ENCODE results near the gene BCL2A1. TPM values are rescaled to one million over a fixed set of nuclear protein-coding genes. Genes with fewer than 3 reads are reported as not detected.
"Not testable (repeated sequence)": the region's sequence is repeated elsewhere in the genome, so short reads cannot be mapped to it uniquely, and the experiment has no call there.

BCL2A1 gene
- total RNA-seq (1 to 10 TPM; 5.1 to 7.8 TPM), polyA plus RNA-seq (1 to 10 TPM in 1 of 2 donors, under 1 TPM in 1; 0.18 to 8.3 TPM)
- long read RNA-seq, donor 1, partial matches to known transcripts = 1 of 1 reads
- long read RNA-seq, donor 1, other reads (novel, unspliced or antisense) = 0 of 1 reads
- long read RNA-seq, donor 2, partial matches to known transcripts = 0 of 1 reads
- long read RNA-seq, donor 2, other reads (novel, unspliced or antisense) = 0 of 1 reads

DNA sequence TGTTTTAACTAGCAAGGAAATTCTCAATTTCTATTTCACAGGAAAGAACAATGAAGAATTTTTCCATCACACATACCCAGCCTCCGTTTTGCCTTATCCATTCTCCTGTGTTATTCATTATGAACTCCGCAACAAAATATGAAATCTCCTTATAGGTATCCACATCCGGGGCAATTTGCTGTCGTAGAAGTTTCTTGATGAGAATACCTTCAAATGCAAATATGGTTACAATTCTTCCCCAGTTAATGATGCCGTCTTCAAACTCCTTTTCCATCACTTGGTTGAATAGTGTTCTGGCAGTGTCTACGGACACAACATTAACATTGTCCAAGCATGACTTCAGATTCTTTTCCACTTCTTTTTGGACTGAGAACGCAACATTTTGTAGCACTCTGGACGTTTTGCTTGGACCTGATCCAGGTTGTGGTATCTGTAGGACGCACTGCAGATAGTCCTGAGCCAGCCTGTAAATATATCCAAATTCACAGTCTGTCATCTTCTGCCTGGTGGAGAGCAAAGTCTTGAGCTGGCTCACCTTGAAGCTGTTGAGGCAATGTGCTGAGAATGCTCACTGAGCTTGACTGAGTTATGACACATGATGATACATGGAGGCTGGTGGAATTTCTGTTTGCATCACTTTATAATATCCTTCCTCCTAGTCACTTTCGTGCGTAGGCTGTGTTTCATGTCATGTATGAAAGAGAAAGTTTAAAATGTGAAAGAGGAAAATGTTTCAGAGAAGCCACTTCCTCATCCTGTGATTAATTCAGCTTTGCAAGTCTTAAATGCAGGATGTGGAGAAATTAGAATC, at the start of gene BCL2A1:
Gene BCL2A1, minus strand, starts transcription at position 573 of the 811 bp plus-strand sequence. Its CDS starts 77 bp downstream, at position 496.
- no peak for DNase-seq
- no peak within 1 kb of the TSS for H3K4me3 ChIP-seq (ENCODE audit: low read length in 2 of 2)
- peak; percentile 65 for ATAC-seq (ENCODE audit: low FRiP score)
- no peaks in the 10 kb centered on the region for H3K27me3 ChIP-seq (ENCODE audit: control insufficient read depth in 1 of 2, insufficient read depth in 2 of 2, low read length in 1 of 2)
- no peaks in the 10 kb centered on the region for H3K9me3 ChIP-seq (ENCODE audit: control insufficient read depth, low read length)
- H3K27ac ChIP-seq (ENCODE audit: low read depth in 1 of 2, low read length in 2 of 2) = no peak within 1 kb of the TSS
- whole genome bisulfite sequencing, 2 donors = 24% methylated on average over 11 of the region's 11 CpGs
- intact Hi-C loops (cut with DNase I) = no loop called here
- H3K36me3 ChIP-seq (ENCODE audit: control insufficient read depth in 1 of 2, insufficient read depth in 2 of 2, low read length in 1 of 2) = no peaks in the 10 kb centered on the region
- no peaks in the 10 kb centered on the region for H3K4me1 ChIP-seq (ENCODE audit: control insufficient read depth in 1 of 2, insufficient read depth in 2 of 2, low read length in 2 of 2)

DNA sequence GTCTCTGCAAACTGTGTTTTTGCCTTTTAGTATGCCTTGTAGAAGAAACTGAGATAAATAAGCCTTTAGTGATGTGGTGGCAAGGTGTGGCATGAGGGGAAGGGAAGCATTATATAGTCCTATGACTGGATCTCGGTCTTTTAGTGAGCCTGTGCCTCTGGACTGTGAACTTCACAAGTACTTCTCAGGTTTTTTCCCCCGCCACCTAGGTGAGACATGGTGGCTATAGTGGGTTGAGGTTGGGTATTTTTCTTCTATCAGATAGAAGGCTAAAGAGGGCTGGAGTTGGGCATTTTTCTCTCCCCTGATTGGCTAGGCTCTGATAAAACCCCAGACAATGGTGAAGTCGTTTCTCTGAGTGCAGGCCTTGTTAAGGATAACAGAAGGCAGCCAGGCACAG, 49.7 kb upstream of the BCL2A1 start:
- ATAC-seq (ENCODE audit: low FRiP score) = no peak
- Histone ChIP-seq H3K36me3 (ENCODE audit: control insufficient read depth in 1 of 2, insufficient read depth in 2 of 2, low read length in 1 of 2) (no peaks in the 10 kb centered on the region), H3K4me1 (ENCODE audit: control insufficient read depth in 1 of 2, insufficient read depth in 2 of 2, low read length in 2 of 2) (no peaks in the 10 kb centered on the region), H3K27ac (ENCODE audit: low read depth in 1 of 2, low read length in 2 of 2) (no peak overlapping the region), H3K9me3 (ENCODE audit: control insufficient read depth, low read length) (no peaks in the 10 kb centered on the region), H3K27me3 (ENCODE audit: control insufficient read depth in 1 of 2, insufficient read depth in 2 of 2, low read length in 1 of 2) (no peaks in the 10 kb centered on the region), H3K4me3 (ENCODE audit: low read length in 2 of 2) (no peak overlapping the region)
- no peak for DNase-seq
- 82% methylated on average over 3 of the region's 3 CpGs for WGBS, 2 donors
- intact Hi-C loops (cut with DNase I) = no loop called here

DNA sequence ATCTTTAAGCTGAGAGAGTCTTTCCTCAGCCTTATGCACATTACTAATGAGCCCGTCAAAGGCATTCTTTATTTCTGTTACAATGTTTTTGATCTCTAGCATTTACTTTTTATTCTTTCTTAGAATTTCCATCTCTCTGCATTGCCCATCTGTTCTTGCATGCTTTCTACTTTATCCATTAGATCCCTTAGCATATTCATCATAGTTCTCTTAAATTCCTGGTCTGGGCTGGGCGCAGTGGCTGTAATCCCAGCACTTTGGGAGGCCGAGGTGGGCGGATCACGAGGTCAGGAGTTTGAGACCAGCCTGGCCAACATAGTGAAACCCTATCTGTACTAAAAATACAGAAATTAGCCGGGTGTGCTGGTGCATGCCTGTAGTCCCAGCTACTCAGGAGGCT, 49.2 kb upstream of the BCL2A1 start:
- H3K27me3 ChIP-seq (ENCODE audit: control insufficient read depth in 1 of 2, insufficient read depth in 2 of 2, low read length in 1 of 2); H3K27ac ChIP-seq (ENCODE audit: low read depth in 1 of 2, low read length in 2 of 2); H3K36me3 ChIP-seq (ENCODE audit: control insufficient read depth in 1 of 2, insufficient read depth in 2 of 2, low read length in 1 of 2); H3K4me3 ChIP-seq (ENCODE audit: low read length in 2 of 2); intact Hi-C loops (cut with DNase I); ATAC-seq (ENCODE audit: low FRiP score); H3K9me3 ChIP-seq (ENCODE audit: control insufficient read depth, low read length); DNase-seq; H3K4me1 ChIP-seq (ENCODE audit: control insufficient read depth in 1 of 2, insufficient read depth in 2 of 2, low read length in 2 of 2): not testable (repeated sequence)
- WGBS, 2 donors = 85 to 89% methylated on average over 6 of the region's 6 CpGs

DNA sequence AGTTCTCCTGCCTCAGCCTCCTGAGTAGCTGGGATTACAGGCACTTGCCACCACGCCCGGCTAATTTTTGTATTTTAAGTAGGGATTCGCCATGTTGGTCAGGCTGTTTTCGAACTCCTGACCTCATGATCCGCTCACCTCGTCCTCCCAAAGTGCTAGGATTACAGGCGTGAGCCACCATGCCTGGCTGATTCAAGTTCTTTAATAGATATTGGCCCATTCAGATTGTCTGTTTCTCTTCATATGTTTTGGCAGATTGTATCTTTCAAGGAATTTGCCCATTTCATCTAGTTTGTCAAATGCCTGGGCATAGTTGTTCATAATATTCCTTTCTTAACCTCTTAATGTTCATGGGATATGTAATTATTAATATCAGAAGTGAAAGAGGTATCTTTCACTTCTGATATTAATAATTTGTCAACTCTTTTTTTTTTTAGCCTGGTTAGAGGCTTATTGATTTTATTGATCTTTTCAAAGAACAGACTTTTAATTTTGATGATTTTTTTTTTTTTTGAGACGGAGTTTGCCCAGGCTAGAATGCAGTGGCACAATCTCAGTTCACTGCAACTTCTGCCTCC, 48.3 kb upstream of the BCL2A1 start:
- H3K4me3 ChIP-seq (ENCODE audit: low read length in 2 of 2) = no peak overlapping the region
- 83 to 93% methylated on average over 8 of the region's 8 CpGs for WGBS, 2 donors
- DNase-seq (no peak), ATAC-seq (ENCODE audit: low FRiP score) (no peak)
- no peaks in the 10 kb centered on the region for H3K27me3 ChIP-seq (ENCODE audit: control insufficient read depth in 1 of 2, insufficient read depth in 2 of 2, low read length in 1 of 2)
- H3K36me3 ChIP-seq (ENCODE audit: control insufficient read depth in 1 of 2, insufficient read depth in 2 of 2, low read length in 1 of 2) = no peaks in the 10 kb centered on the region
- no peak overlapping the region for H3K27ac ChIP-seq (ENCODE audit: low read depth in 1 of 2, low read length in 2 of 2)
- H3K4me1 ChIP-seq (ENCODE audit: control insufficient read depth in 1 of 2, insufficient read depth in 2 of 2, low read length in 2 of 2) = no peaks in the 10 kb centered on the region
- intact Hi-C loops (cut with DNase I) = no loop called here
- no peaks in the 10 kb centered on the region for H3K9me3 ChIP-seq (ENCODE audit: control insufficient read depth, low read length)

DNA sequence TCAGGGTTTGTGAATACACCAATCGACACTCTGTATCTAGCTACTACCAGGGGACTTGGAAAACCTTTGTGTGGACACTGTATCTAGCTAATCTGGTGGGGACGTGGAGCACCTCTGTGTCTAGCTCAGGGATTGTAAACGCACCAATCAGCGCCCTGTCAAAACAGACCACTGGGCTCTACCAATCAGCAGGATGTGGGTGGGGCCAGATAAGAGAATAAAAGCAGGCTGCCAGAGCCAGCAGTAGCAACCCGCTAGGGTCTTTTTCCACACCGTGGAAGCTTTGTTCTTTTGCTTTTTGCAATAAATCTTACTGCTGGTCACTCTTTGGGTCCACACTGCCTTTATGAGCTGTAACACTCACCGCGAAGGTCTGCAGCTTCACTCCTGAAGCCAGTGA, 46.1 kb upstream of the BCL2A1 start:
- H3K4me3 ChIP-seq (ENCODE audit: low read length in 2 of 2); ATAC-seq (ENCODE audit: low FRiP score); DNase-seq; H3K9me3 ChIP-seq (ENCODE audit: control insufficient read depth, low read length); H3K4me1 ChIP-seq (ENCODE audit: control insufficient read depth in 1 of 2, insufficient read depth in 2 of 2, low read length in 2 of 2); H3K27ac ChIP-seq (ENCODE audit: low read depth in 1 of 2, low read length in 2 of 2); H3K27me3 ChIP-seq (ENCODE audit: control insufficient read depth in 1 of 2, insufficient read depth in 2 of 2, low read length in 1 of 2); intact Hi-C loops (cut with DNase I); H3K36me3 ChIP-seq (ENCODE audit: control insufficient read depth in 1 of 2, insufficient read depth in 2 of 2, low read length in 1 of 2): not testable (repeated sequence)
- 80 to 82% methylated on average over 8 of the region's 8 CpGs for WGBS, 2 donors

DNA sequence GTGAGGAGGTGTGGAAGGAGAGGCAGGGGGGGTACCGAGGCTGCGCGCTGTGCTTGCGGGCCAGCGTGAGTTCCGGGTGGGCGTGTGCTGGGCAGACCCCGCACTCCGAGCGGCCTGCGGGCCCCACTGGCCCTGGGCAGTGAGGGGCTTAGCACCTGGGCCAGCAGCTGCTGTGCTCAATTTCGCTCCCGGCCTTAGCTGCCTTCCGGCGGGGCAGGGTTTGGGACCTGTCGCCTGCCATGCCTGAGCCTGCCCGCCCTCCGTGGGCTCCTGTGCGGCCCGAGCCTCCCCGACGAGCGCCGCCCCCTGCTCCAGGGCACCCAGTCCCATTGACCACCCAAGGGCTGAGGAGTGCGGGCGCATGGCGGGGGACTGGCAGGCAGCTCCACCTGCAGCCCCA, 45.5 kb upstream of the BCL2A1 start:
- H3K4me1 ChIP-seq (ENCODE audit: control insufficient read depth in 1 of 2, insufficient read depth in 2 of 2, low read length in 2 of 2); H3K27me3 ChIP-seq (ENCODE audit: control insufficient read depth in 1 of 2, insufficient read depth in 2 of 2, low read length in 1 of 2); intact Hi-C loops (cut with DNase I); H3K36me3 ChIP-seq (ENCODE audit: control insufficient read depth in 1 of 2, insufficient read depth in 2 of 2, low read length in 1 of 2); ATAC-seq (ENCODE audit: low FRiP score); H3K27ac ChIP-seq (ENCODE audit: low read depth in 1 of 2, low read length in 2 of 2); H3K9me3 ChIP-seq (ENCODE audit: control insufficient read depth, low read length); H3K4me3 ChIP-seq (ENCODE audit: low read length in 2 of 2); DNase-seq: not testable (repeated sequence)
- 94 to 97% methylated on average over 23 to 27 of the region's 27 CpGs for WGBS, 2 donors

DNA sequence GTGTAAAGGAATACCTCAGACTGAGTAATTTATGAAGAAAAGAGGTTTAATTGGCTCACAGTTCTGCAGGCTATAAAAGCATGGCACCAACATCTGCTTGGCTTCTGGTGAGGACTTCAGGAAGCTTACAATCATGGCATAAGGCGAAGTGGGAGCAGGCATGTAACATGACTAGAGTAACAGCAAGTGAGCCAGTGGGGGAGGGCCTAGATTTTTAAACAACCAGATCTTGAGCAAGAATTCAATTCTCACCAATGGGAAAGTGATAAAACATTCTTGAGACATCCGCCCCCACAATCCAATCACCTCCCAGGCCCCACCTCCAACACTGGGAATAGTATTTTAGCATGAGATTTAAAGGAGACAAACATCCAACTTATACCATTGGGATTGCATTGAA, 44.2 kb upstream of the BCL2A1 start:
- ATAC-seq (ENCODE audit: low FRiP score) = no peak
- no peak for DNase-seq
- Histone ChIP-seq H3K9me3 (ENCODE audit: control insufficient read depth, low read length) (no peaks in the 10 kb centered on the region), H3K4me3 (ENCODE audit: low read length in 2 of 2) (no peak overlapping the region), H3K27ac (ENCODE audit: low read depth in 1 of 2, low read length in 2 of 2) (no peak overlapping the region), H3K36me3 (ENCODE audit: control insufficient read depth in 1 of 2, insufficient read depth in 2 of 2, low read length in 1 of 2) (no peaks in the 10 kb centered on the region), H3K4me1 (ENCODE audit: control insufficient read depth in 1 of 2, insufficient read depth in 2 of 2, low read length in 2 of 2) (no peaks in the 10 kb centered on the region), H3K27me3 (ENCODE audit: control insufficient read depth in 1 of 2, insufficient read depth in 2 of 2, low read length in 1 of 2) (no peaks in the 10 kb centered on the region)
- WGBS, 2 donors = 86 to 95% methylated on average over 2 of the region's 2 CpGs
- intact Hi-C loops (cut with DNase I) = no loop called here

DNA sequence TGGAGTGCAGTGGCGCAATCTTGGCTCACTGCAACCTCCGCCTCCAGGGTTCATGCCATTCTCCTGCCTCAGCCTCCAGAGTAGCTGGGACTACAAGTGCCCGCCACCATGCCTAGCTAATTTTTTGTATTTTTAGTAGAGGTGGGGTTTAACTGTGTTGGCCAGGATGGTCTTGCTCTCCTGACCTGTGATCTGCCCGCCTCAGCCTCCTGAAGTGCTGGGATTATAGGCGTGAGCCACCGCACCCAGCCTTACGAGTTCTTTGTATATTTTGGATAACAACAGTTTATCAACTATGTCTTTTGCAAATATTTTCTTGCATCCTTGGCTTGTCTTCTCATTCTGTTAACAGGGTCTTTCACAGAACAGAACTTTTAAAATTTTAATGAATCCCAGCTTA, 43.2 kb upstream of the BCL2A1 start:
- H3K4me1 ChIP-seq (ENCODE audit: control insufficient read depth in 1 of 2, insufficient read depth in 2 of 2, low read length in 2 of 2); H3K4me3 ChIP-seq (ENCODE audit: low read length in 2 of 2); H3K27me3 ChIP-seq (ENCODE audit: control insufficient read depth in 1 of 2, insufficient read depth in 2 of 2, low read length in 1 of 2); H3K9me3 ChIP-seq (ENCODE audit: control insufficient read depth, low read length); H3K27ac ChIP-seq (ENCODE audit: low read depth in 1 of 2, low read length in 2 of 2); H3K36me3 ChIP-seq (ENCODE audit: control insufficient read depth in 1 of 2, insufficient read depth in 2 of 2, low read length in 1 of 2); intact Hi-C loops (cut with DNase I); ATAC-seq (ENCODE audit: low FRiP score); DNase-seq: not testable (repeated sequence)
- 94 to 95% methylated on average over 7 of the region's 7 CpGs for WGBS, 2 donors

Measured in aorta (tissue), 5 donors.